Measurements from ENCODE around the gene CALML5.

DNA sequence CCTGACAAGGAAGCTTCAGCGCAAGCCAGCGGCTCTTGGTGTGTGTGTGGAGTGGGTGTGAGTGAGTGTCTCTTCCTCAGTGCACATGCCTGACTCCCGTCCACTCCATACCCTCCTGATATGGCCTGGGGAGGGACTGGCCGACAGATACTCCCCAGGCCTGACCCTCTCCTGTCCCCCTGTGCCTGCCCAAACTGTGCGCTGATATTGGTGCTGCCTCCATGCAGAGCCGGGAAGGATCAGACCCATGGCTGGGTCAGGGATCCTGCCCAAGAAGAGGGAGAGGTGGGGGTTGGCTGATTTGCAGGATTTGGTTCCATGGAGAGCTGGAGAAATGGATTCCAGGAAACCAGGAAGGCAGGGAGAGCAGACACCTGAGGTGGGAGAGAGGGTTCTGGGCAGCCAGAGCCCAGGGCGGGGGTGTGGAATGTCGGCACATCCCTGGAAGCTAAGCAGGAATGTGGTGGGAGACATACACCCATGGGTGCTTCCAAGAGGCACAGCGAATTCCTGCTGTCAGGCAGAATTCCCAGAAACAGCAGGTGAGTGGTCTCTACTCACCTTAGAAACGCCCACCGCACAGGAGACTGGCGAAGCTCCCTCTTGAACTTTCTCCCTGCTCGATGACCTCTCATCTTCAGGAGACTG lies 6.3 kb downstream of the CALML5 start:
- TF ChIP-seq CTCF (IDR thresholded peaks at IDR 0.05) (no peak), POLR2A (IDR thresholded peaks at IDR 0.05) (no peak)

Measured in body of pancreas (tissue), 4 donors.